Measurements from ENCODE around the gene GARRE1.
"Not testable (repeated sequence)": the region's sequence is repeated elsewhere in the genome, so short reads cannot be mapped to it uniquely, and the experiment has no call there.

GARRE1 gene

GRCh38 chr19:34254046-34254697, at the start of gene GARRE1:
Gene GARRE1 (plus strand): TSS chr19:34254554. CDS start chr19:34300474, 45,920 bp downstream.
- DNase-seq (ENCODE audit: low read depth) = peak; percentile 78

GRCh38 chr19:34205324-34205723, 49.0 kb upstream of the GARRE1 start:
- not testable (repeated sequence) for DNase-seq (ENCODE audit: low read depth)

GRCh38 chr19:34208291-34208884, 46.0 kb upstream of the GARRE1 start:
- no peak for DNase-seq (ENCODE audit: low read depth)

GRCh38 chr19:34209726-34210125, 44.6 kb upstream of the GARRE1 start:
- DNase-seq (ENCODE audit: low read depth) = no peak

GRCh38 chr19:34213283-34213682, 41.1 kb upstream of the GARRE1 start:
- DNase-seq (ENCODE audit: low read depth) = no peak

- no peak for DNase-seq (ENCODE audit: low read depth)
Measured at GRCh38 chr19:34214040-34214439, 40.3 kb upstream of the GARRE1 start.

- DNase-seq (ENCODE audit: low read depth) = no peak
Measured at GRCh38 chr19:34215006-34215665, 39.2 kb upstream of the GARRE1 start.

- no peak for DNase-seq (ENCODE audit: low read depth)
Measured at GRCh38 chr19:34215666-34216038, 38.7 kb upstream of the GARRE1 start.

- DNase-seq (ENCODE audit: low read depth) = not testable (repeated sequence)
Measured at GRCh38 chr19:34216745-34217219, 37.6 kb upstream of the GARRE1 start.

- DNase-seq (ENCODE audit: low read depth) = peak; percentile 57
Measured at GRCh38 chr19:34217952-34218817, 36.2 kb upstream of the GARRE1 start.

GRCh38 chr19:34218818-34219164, 35.6 kb upstream of the GARRE1 start:
- no peak for DNase-seq (ENCODE audit: low read depth)

- DNase-seq (ENCODE audit: low read depth) = no peak
Measured at GRCh38 chr19:34220472-34221063, 33.8 kb upstream of the GARRE1 start.

- no peak for DNase-seq (ENCODE audit: low read depth)
Measured at GRCh38 chr19:34222386-34222785, 32.0 kb upstream of the GARRE1 start.

- DNase-seq (ENCODE audit: low read depth) = no peak
Measured at GRCh38 chr19:34224996-34225658, 29.2 kb upstream of the GARRE1 start.

GRCh38 chr19:34225659-34226015, 28.7 kb upstream of the GARRE1 start:
- DNase-seq (ENCODE audit: low read depth) = no peak

- DNase-seq (ENCODE audit: low read depth) = no peak
Measured at GRCh38 chr19:34226036-34226435, 28.3 kb upstream of the GARRE1 start.

GRCh38 chr19:34228347-34228746, 26.0 kb upstream of the GARRE1 start:
- no peak for DNase-seq (ENCODE audit: low read depth)

- DNase-seq (ENCODE audit: low read depth) = no peak
Measured at GRCh38 chr19:34228762-34229161, 25.6 kb upstream of the GARRE1 start.

GRCh38 chr19:34229721-34230120, 24.6 kb upstream of the GARRE1 start:
- DNase-seq (ENCODE audit: low read depth) = no peak

- DNase-seq (ENCODE audit: low read depth) = no peak
Measured at GRCh38 chr19:34230820-34231219, 23.5 kb upstream of the GARRE1 start.

- DNase-seq (ENCODE audit: low read depth) = no peak
Measured at GRCh38 chr19:34231439-34231838, 22.9 kb upstream of the GARRE1 start.
